DOHH2 (cell line): ENCODE measurements around the gene GRIN1.

ENCODE experiments used
- EZH2phosphoT487 ChIP-seq: fragments of 200-600 bp; sonication (generic); IDR thresholded peaks from 2 replicates; pipeline ENCODE4 v1.6.1; 2017; ENCODE audit warnings: borderline replicate concordance, mild to moderate bottlenecking, antibody characterized with exemption, low read length, moderate library complexity, mixed read lengths
- TF ChIP-seq, protein P1 (sequence below): fragments of 200-600 bp; sonication (generic); IDR thresholded peaks from one replicate; pipeline ENCODE4 v1.5.1; 2014; ENCODE audit warnings: antibody characterized with exemption, mild to moderate bottlenecking, low read depth, low read length; ENCODE audit not compliant: poor library complexity, severe bottlenecking

DNA sequence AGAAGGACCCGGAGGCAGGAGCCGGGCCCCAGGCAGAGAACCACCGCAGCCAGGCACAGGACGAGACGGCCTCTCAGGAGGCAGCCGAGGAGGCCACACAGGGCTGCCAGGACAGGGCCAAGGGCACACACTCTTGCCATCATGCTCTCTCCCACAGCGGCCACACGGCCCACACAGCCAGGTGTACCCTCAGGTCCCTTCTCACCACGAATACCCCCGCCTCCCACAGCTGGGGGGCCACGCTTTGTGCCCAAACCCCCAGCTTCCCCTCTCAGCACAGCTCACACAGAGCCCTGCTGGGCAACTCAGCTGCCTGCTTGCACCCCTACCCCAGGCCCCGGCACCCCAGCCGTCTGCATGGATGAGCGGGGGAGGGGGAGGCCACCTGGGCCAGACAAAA lies 54.8 kb downstream of the GRIN1 start:
- TF ChIP-seq, protein P1, sequence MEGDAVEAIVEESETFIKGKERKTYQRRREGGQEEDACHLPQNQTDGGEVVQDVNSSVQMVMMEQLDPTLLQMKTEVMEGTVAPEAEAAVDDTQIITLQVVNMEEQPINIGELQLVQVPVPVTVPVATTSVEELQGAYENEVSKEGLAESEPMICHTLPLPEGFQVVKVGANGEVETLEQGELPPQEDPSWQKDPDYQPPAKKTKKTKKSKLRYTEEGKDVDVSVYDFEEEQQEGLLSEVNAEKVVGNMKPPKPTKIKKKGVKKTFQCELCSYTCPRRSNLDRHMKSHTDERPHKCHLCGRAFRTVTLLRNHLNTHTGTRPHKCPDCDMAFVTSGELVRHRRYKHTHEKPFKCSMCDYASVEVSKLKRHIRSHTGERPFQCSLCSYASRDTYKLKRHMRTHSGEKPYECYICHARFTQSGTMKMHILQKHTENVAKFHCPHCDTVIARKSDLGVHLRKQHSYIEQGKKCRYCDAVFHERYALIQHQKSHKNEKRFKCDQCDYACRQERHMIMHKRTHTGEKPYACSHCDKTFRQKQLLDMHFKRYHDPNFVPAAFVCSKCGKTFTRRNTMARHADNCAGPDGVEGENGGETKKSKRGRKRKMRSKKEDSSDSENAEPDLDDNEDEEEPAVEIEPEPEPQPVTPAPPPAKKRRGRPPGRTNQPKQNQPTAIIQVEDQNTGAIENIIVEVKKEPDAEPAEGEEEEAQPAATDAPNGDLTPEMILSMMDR: no peak
- TF ChIP-seq EZH2phosphoT487: no peak
